ENCODE results near the gene COX7A2.

DNA sequence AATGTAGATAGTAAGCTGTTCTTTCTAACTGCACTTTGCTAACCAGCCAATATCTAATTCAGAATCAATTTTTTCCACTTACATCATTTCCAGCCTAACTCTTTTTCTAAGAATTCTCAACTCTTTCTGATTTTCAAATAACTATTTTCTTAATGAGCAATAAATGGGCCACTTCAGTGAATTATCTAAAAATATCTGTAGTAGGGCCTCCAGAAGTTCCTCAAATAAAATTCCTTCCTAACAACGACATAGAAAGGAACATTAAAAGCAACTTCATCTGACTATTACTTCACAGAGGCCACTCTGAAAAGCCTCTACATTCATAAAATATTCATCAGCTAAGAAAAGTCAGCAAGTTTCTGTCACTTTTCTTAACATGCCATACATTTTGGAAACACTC, 42.6 kb downstream of the COX7A2 start:
- TF ChIP-seq, protein P1, sequence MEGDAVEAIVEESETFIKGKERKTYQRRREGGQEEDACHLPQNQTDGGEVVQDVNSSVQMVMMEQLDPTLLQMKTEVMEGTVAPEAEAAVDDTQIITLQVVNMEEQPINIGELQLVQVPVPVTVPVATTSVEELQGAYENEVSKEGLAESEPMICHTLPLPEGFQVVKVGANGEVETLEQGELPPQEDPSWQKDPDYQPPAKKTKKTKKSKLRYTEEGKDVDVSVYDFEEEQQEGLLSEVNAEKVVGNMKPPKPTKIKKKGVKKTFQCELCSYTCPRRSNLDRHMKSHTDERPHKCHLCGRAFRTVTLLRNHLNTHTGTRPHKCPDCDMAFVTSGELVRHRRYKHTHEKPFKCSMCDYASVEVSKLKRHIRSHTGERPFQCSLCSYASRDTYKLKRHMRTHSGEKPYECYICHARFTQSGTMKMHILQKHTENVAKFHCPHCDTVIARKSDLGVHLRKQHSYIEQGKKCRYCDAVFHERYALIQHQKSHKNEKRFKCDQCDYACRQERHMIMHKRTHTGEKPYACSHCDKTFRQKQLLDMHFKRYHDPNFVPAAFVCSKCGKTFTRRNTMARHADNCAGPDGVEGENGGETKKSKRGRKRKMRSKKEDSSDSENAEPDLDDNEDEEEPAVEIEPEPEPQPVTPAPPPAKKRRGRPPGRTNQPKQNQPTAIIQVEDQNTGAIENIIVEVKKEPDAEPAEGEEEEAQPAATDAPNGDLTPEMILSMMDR (IDR thresholded peaks at IDR 0.05), result no peak
- no peak for TF ChIP-seq POLR2A (IDR thresholded peaks at IDR 0.05)
